HepG2 (cell line): ENCODE data around the gene PXMP4. TPM values are rescaled to one million over a fixed set of nuclear protein-coding genes. Genes with fewer than 3 reads are reported as not detected.

Experiments used
- AKAP8 ChIP-seq: sonication (generic); formaldehyde crosslinking; IDR thresholded peaks from 2 replicates; pipeline ENCODE4 v1.5.1; 2020; ENCODE audit warnings: mild to moderate bottlenecking, missing genetic modification reagents
- ARID2 ChIP-seq: sonication (generic); formaldehyde crosslinking; IDR thresholded peaks from 2 replicates; pipeline ENCODE4 v1.8.1; 2022; ENCODE audit warnings: mild to moderate bottlenecking, missing genetic modification reagents, borderline replicate concordance
- CENPX ChIP-seq: sonication (generic); formaldehyde crosslinking; IDR thresholded peaks from 2 replicates; pipeline ENCODE4 v1.9.0; 2021; ENCODE audit warnings: mild to moderate bottlenecking, missing genetic modification reagents, moderate library complexity
- CSRNP1 ChIP-seq: sonication (generic); formaldehyde crosslinking; IDR thresholded peaks from 2 replicates; pipeline ENCODE4 v1.8.1; 2023; ENCODE audit warnings: mild to moderate bottlenecking, missing genetic modification reagents
- EED ChIP-seq: sonication (generic); formaldehyde crosslinking; IDR thresholded peaks from 2 replicates; pipeline ENCODE4 v1.5.0; 2020; ENCODE audit warnings: mild to moderate bottlenecking, missing genetic modification reagents
- ERF ChIP-seq: IDR thresholded peaks from 2 replicates; pipeline ENCODE4 v1.6.1; 2018; ENCODE audit warnings: missing biosample characterization, missing genetic modification reagents
- EZH2 ChIP-seq: conservative IDR thresholded peaks from 2 replicates; pipeline ENCODE4 v1.6.1; 2012; ENCODE audit warnings: mild to moderate bottlenecking, low read depth, low read length, moderate library complexity
- IKZF4 ChIP-seq: sonication (generic); formaldehyde crosslinking; IDR thresholded peaks from 2 replicates; pipeline ENCODE4 v1.5.1; 2020; ENCODE audit warnings: borderline replicate concordance, mild to moderate bottlenecking, low read depth, missing genetic modification reagents; ENCODE audit errors: not compliant biosample characterization
- KAT7 ChIP-seq: IDR thresholded peaks from 2 replicates; pipeline ENCODE4 v1.6.1; 2018; ENCODE audit warnings: borderline replicate concordance, missing compliant biosample characterization
- MAF1 ChIP-seq: sonication (generic); formaldehyde crosslinking; IDR thresholded peaks from 2 replicates; pipeline ENCODE4 v1.5.0; 2020; ENCODE audit warnings: missing genetic modification reagents, borderline replicate concordance
- MEIS1 ChIP-seq: sonication (generic); formaldehyde crosslinking; IDR thresholded peaks from 2 replicates; pipeline ENCODE4 v1.9.0; 2021; ENCODE audit warnings: mild to moderate bottlenecking, missing genetic modification reagents, moderate library complexity, borderline replicate concordance
- SP2 ChIP-seq: sonication (generic); formaldehyde crosslinking; IDR thresholded peaks from 2 replicates; pipeline ENCODE4 v1.5.1; 2020; ENCODE audit warnings: mild to moderate bottlenecking, missing genetic modification reagents
- SP5 ChIP-seq: IDR thresholded peaks from 2 replicates; pipeline ENCODE4 v1.6.1; 2016; ENCODE audit warnings: low read depth, borderline replicate concordance
- STAT6 ChIP-seq: sonication (generic); formaldehyde crosslinking; IDR thresholded peaks from 2 replicates; pipeline ENCODE4 v1.4.0; 2020; ENCODE audit warnings: missing genetic modification reagents, mild to moderate bottlenecking, borderline replicate concordance
- TARDBP ChIP-seq: sonication (generic); formaldehyde crosslinking; IDR thresholded peaks from 2 replicates; pipeline ENCODE4 v1.8.0; 2022; ENCODE audit warnings: mild to moderate bottlenecking, missing genetic modification reagents
- ZBTB1 ChIP-seq: sonication (generic); formaldehyde crosslinking; IDR thresholded peaks from 2 replicates; pipeline ENCODE4 v1.4.0; 2020; ENCODE audit warnings: missing genetic modification reagents, borderline replicate concordance
- ZMYM3 ChIP-seq: sonication (generic); formaldehyde crosslinking; IDR thresholded peaks from 2 replicates; pipeline ENCODE4 v1.5.1; 2020; ENCODE audit warnings: mild to moderate bottlenecking, missing genetic modification reagents
- ZNF12 ChIP-seq: sonication (generic); formaldehyde crosslinking; IDR thresholded peaks from 2 replicates; pipeline ENCODE4 v1.5.0; 2020; ENCODE audit warnings: missing genetic modification reagents
- ZNF235 ChIP-seq: sonication (generic); formaldehyde crosslinking; IDR thresholded peaks from 2 replicates; pipeline ENCODE4 v1.8.1; 2023; ENCODE audit warnings: mild to moderate bottlenecking, missing genetic modification reagents, borderline replicate concordance
- ZNF432 ChIP-seq: sonication (generic); formaldehyde crosslinking; IDR thresholded peaks from 2 replicates; pipeline ENCODE4 v1.5.0; 2020; ENCODE audit warnings: missing genetic modification reagents, mild to moderate bottlenecking, borderline replicate concordance
- ZNF501 ChIP-seq: sonication (generic); formaldehyde crosslinking; IDR thresholded peaks from 2 replicates; pipeline ENCODE4 v1.5.1; 2020; ENCODE audit warnings: mild to moderate bottlenecking, moderate library complexity, missing genetic modification reagents
- ZNF605 ChIP-seq: sonication (generic); formaldehyde crosslinking; IDR thresholded peaks from 2 replicates; pipeline ENCODE4 v1.8.0; 2022; ENCODE audit warnings: mild to moderate bottlenecking, missing genetic modification reagents
- ZNF761 ChIP-seq: sonication (generic); formaldehyde crosslinking; conservative IDR thresholded peaks from 2 replicates; pipeline ENCODE4 v1.4.0; 2020; ENCODE audit warnings: mild to moderate bottlenecking, missing genetic modification reagents
- polyA plus RNA-seq, 8 experiments: library from polyadenylated mRNA; depleted of rRNA in 3 of 8; stranded (reverse) in 7 of 8; unstranded in 1 of 8; fragments of >200 nt; fragmentation: Illumina TruSeq in 4 of 8; extraction: Trizol in 4 of 8; gene quantifications; 2 replicates each; pipeline versions ENCODE4 v1.2.1 to v1.2.3, GENCODE V29; 2011 to 2016; ENCODE audit warnings: low read depth in 4 of 8, missing spikeins in 1 of 8, mixed read lengths in 1 of 8; ENCODE audit not compliant: insufficient read depth in 1 of 8
- total RNA-seq, 5 experiments: library from RNA; depleted of rRNA; stranded (reverse); fragments of >200 nt; fragmentation: Illumina TruSeq; extraction: Trizol; gene quantifications; 2 replicates each; pipeline ENCODE4 v1.2.3, GENCODE V29; 2016; ENCODE audit warnings: low read depth in 1 of 5
- TF ChIP-seq, protein P1 (sequence below): sonication (generic); formaldehyde crosslinking; IDR thresholded peaks from 2 replicates; pipeline ENCODE4 v1.5.0; 2020; ENCODE audit warnings: missing genetic modification reagents

The PXMP4 gene
- total and polyA plus RNA-seq, 2 of the 13 experiments (the other 11 are each of a cell fraction or from before 2014, with no cell fraction given), result not detected

DNA sequence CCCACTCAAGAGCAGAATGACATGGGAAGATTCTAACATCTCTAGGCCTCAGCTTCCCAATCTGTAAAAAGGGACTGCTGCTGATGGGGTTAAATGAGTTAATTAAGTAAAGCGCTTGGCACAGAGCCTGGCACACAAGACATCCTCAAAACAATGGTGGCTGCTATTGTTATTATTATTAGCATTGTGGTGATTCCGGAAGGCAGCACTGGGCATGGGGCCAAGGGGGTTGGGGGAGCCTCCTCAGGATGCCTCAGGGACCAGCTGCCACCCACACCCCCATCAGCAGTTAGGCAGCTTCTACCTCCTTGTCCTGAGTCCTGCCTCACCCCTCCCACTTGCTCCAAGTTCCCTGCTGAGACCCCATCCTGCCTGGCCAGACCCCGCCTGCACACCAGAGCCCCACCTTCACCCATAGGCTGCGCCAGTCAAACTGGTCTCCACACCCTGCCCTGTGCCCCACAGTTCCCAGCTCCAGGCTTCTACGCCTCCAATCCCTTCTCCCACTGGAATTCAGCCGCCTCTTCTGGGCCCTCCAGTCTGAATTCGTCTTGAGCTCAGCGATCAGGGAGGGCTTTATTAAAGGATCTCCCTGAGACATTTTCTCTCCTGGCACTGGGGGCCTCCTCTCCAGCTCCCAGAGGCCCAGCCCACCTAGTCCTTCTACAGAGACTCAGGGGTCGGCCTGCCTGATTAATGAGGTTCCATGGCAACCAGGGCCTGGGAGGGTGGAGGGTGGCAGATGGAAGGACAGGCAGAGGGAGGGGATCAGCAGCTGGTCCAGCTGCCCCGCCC, 35.4 kb downstream of the PXMP4 start (continued):
- no peak for TF ChIP-seq STAT6
- 0 out of 2 replicates have a peak, but pooled peaks have one; percentile 7 for TF ChIP-seq ERF
- 0 out of 2 replicates have a peak, but pooled peaks have one; percentile 36 for TF ChIP-seq ARID2
- 0 out of 2 replicates have a peak, but pooled peaks have one; percentile 15 for TF ChIP-seq EED (CRISPR knock-in tag)
- 0 out of 2 replicates have a peak, but pooled peaks have one; percentile 7 for TF ChIP-seq ZNF501 (CRISPR knock-in tag)
- no peak for TF ChIP-seq IKZF4
- TF ChIP-seq AKAP8 (CRISPR knock-in tag), result 0 out of 2 replicates have a peak, but pooled peaks have one; percentile 48
- TF ChIP-seq, protein P1, sequence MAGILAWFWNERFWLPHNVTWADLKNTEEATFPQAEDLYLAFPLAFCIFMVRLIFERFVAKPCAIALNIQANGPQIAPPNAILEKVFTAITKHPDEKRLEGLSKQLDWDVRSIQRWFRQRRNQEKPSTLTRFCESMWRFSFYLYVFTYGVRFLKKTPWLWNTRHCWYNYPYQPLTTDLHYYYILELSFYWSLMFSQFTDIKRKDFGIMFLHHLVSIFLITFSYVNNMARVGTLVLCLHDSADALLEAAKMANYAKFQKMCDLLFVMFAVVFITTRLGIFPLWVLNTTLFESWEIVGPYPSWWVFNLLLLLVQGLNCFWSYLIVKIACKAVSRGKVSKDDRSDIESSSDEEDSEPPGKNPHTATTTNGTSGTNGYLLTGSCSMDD (CRISPR knock-in tag), result no peak
- no peak for TF ChIP-seq TARDBP (CRISPR knock-in tag)
- no peak for TF ChIP-seq ZBTB1
- TF ChIP-seq CENPX (CRISPR knock-in tag), result no peak
- 0 out of 2 replicates have a peak, but pooled peaks have one; percentile 30 for TF ChIP-seq ZNF605 (CRISPR knock-in tag)
- TF ChIP-seq ZNF761, result peak; percentile 42; the same call in 1 of the 2 replicates
- TF ChIP-seq SP2 (CRISPR knock-in tag), result 0 out of 2 replicates have a peak, but pooled peaks have one; percentile 17
- 0 out of 2 replicates have a peak, but pooled peaks have one; percentile 19 for TF ChIP-seq ZNF432
- TF ChIP-seq SP5 (CRISPR knock-in tag), result peak; percentile 38; the same call in 1 of the 2 replicates
- no peak for TF ChIP-seq MAF1 (CRISPR knock-in tag)
- TF ChIP-seq ZNF12, result no peak
- no peak for TF ChIP-seq EZH2
- no peak for TF ChIP-seq ZNF235
- TF ChIP-seq KAT7 (CRISPR knock-in tag), result 0 out of 2 replicates have a peak, but pooled peaks have one; percentile 10
- TF ChIP-seq MEIS1 (CRISPR knock-in tag), result 0 out of 2 replicates have a peak, but pooled peaks have one; percentile 15
- TF ChIP-seq ZMYM3 (CRISPR knock-in tag), result peak; percentile 57; the same call in 1 of the 2 replicates
- TF ChIP-seq CSRNP1 (CRISPR knock-in tag), result peak; percentile 89; the same call in 1 of the 2 replicates
